IMR-90 (cell line): ENCODE measurements around the gene SYCN. TPM values are rescaled to one million over a fixed set of nuclear protein-coding genes. Genes with fewer than 3 reads are reported as not detected.

Experiments
- ATAC-seq: fragments of 200-7000 bp; cut with Tn5 transposase; 2 replicates; pipeline ENCODE4 v1.9.1; 2020; ENCODE audit warnings: low read depth, mild to moderate bottlenecking, moderate library complexity
- BruUV-seq: library from RNA; stranded (reverse); fragments of 400-500 nt; replicated peaks from 2 replicates; lab custom pipeline; 2021; lab: Mats Ljungman, UMichigan
- CTCF ChIA-PET: fragments of 300-600 bp; formaldehyde crosslinking; extraction: SDS; loops from one replicate; lab custom pipeline; 2021; ENCODE audit warnings: antibody characterized with exemption; lab: Yijun Ruan, JAX
- POLR2A ChIA-PET: fragments of 300-600 bp; sonication (Branson Sonifier 250); formaldehyde crosslinking; loops from one replicate; lab custom pipeline; 2022; ENCODE audit warnings: antibody characterized with exemption; ENCODE audit not compliant: unreplicated experiment; lab: Charles Lee
- DNase-seq: peaks from one replicate; pipeline ENCODE4 v3.0.0; 2013
- H2AFZ ChIP-seq: replicated peaks from 2 replicates; pipeline ENCODE3; 2013; ENCODE audit warnings: low read length, mild to moderate bottlenecking; ENCODE audit not compliant: poor library complexity
- H2AK5ac ChIP-seq: 2 replicates; pipeline ENCODE4 v1.6.1; 2013; ENCODE audit warnings: low read depth, low read length, inconsistent platforms
- H2AK9ac ChIP-seq: replicated peaks from 2 replicates; pipeline ENCODE3; 2013; ENCODE audit warnings: mild to moderate bottlenecking, low read depth, low read length, moderate library complexity; ENCODE audit not compliant: poor library complexity
- H2BK120ac ChIP-seq: 2 replicates; pipeline ENCODE4 v1.6.1; 2013; ENCODE audit warnings: low read depth, low read length, inconsistent platforms
- H2BK15ac ChIP-seq: 3 replicates; pipeline ENCODE4 v1.6.1; 2013; ENCODE audit warnings: low read depth, low read length, inconsistent platforms
- H2BK20ac ChIP-seq: 2 replicates; pipeline ENCODE4 v1.6.1; 2013; ENCODE audit warnings: low read depth, mild to moderate bottlenecking, inconsistent platforms, low read length, moderate library complexity
- H2BK5ac ChIP-seq: 2 replicates; pipeline ENCODE4 v1.6.1; 2013; ENCODE audit warnings: mild to moderate bottlenecking, low read depth, low read length, inconsistent platforms; ENCODE audit not compliant: poor library complexity, severe bottlenecking
- H3K14ac ChIP-seq: replicated peaks from 2 replicates; pipeline ENCODE4 v1.6.1; 2013; ENCODE audit warnings: low read depth, low read length, inconsistent platforms
- H3K18ac ChIP-seq: 2 replicates; pipeline ENCODE4 v1.6.1; 2013; ENCODE audit warnings: low read depth, low read length, control low read depth
- H3K23ac ChIP-seq: 2 replicates; pipeline ENCODE4 v1.6.1; 2013; ENCODE audit warnings: low read depth, low read length, inconsistent platforms
- H3K27ac ChIP-seq: 2 replicates; pipeline ENCODE4 v1.5.1; 2013; ENCODE audit warnings: mild to moderate bottlenecking, control low read depth, low read length; ENCODE audit not compliant: insufficient read depth
- H3K27me3 ChIP-seq: 2 replicates; pipeline ENCODE4 v1.6.1; 2013; ENCODE audit warnings: low read length; ENCODE audit not compliant: control insufficient read depth, insufficient read depth
- H3K36me3 ChIP-seq: 2 replicates; pipeline ENCODE4 v1.6.1; 2013; ENCODE audit warnings: low read length, mixed read lengths; ENCODE audit not compliant: control insufficient read depth, insufficient read depth
- H3K4ac ChIP-seq: 2 replicates; pipeline ENCODE4 v1.6.1; 2013; ENCODE audit warnings: low read depth, low read length, inconsistent platforms
- H3K4me1 ChIP-seq: 2 replicates; pipeline ENCODE4 v1.6.1; 2013; ENCODE audit warnings: low read length, mixed read lengths; ENCODE audit not compliant: control insufficient read depth, insufficient read depth
- H3K4me2 ChIP-seq: 2 replicates; pipeline ENCODE4 v1.6.1; 2013; ENCODE audit warnings: low read depth, mild to moderate bottlenecking, control low read depth, low read length, moderate library complexity
- H3K4me3 ChIP-seq: 2 replicates; pipeline ENCODE4 v1.5.1; 2013; ENCODE audit warnings: low read depth, mild to moderate bottlenecking, control low read depth, low read length, moderate library complexity; ENCODE audit not compliant: insufficient read depth
- H3K56ac ChIP-seq: 2 replicates; pipeline ENCODE4 v1.6.1; 2013; ENCODE audit warnings: low read length, inconsistent platforms; ENCODE audit not compliant: insufficient read depth; ENCODE audit errors: extremely low read depth
- H3K79me1 ChIP-seq, 2 experiments: 2 replicates each; pipeline ENCODE4 v1.6.1; 2013; ENCODE audit warnings: low read length in 2 of 2, inconsistent platforms in 1 of 2, low read depth in 1 of 2
- H3K9ac ChIP-seq: 2 replicates; pipeline ENCODE4 v1.6.1; 2013; ENCODE audit warnings: low read depth, low read length, control low read depth
- H3K9me1 ChIP-seq: 2 replicates; pipeline ENCODE4 v1.6.1; 2013; ENCODE audit warnings: low read length, inconsistent platforms; ENCODE audit not compliant: insufficient read depth
- H3K9me3 ChIP-seq: 2 replicates; pipeline ENCODE4 v1.6.1; 2013; ENCODE audit warnings: low read length; ENCODE audit not compliant: control insufficient read depth, insufficient read depth
- H4K20me1 ChIP-seq: 2 replicates; pipeline ENCODE4 v1.6.1; 2013; ENCODE audit warnings: low read length, inconsistent platforms; ENCODE audit not compliant: insufficient read depth
- H4K5ac ChIP-seq: 2 replicates; pipeline ENCODE4 v1.6.1; 2013; ENCODE audit warnings: mild to moderate bottlenecking, low read depth, low read length, control low read depth
- H4K8ac ChIP-seq, 2 experiments: 2 replicates each; pipeline ENCODE4 v1.6.1; 2013; ENCODE audit warnings: low read depth in 2 of 2, low read length in 2 of 2, control low read depth in 1 of 2, inconsistent platforms in 1 of 2
- H4K91ac ChIP-seq: 2 replicates; pipeline ENCODE4 v1.6.1; 2013; ENCODE audit warnings: low read depth, low read length, inconsistent platforms; ENCODE audit not compliant: insufficient read depth
- FOS ChIP-seq: fragments of 150-350 bp; IDR thresholded peaks from 2 replicates; pipeline ENCODE4 v1.6.1; 2016; ENCODE audit warnings: low read depth, low read length
- MAFK ChIP-seq: IDR thresholded peaks from 2 replicates; pipeline ENCODE4 v1.6.1; 2012; ENCODE audit warnings: low read depth, low read length, improper control_type of control experiment
- MXI1 ChIP-seq: IDR thresholded peaks from 2 replicates; pipeline ENCODE4 v1.6.1; 2012; ENCODE audit warnings: low read depth, mild to moderate bottlenecking, low read length, moderate library complexity, borderline replicate concordance
- NFE2L2 ChIP-seq: fragments of 150-350 bp; IDR thresholded peaks from 2 replicates; pipeline ENCODE4 v1.6.1; 2016; ENCODE audit warnings: low read depth, mild to moderate bottlenecking, low read length
- POLR2A ChIP-seq: IDR thresholded peaks from 2 replicates; pipeline ENCODE4 v1.6.1; 2012; ENCODE audit warnings: mild to moderate bottlenecking, low read depth, low read length
- RAD21 ChIP-seq: IDR thresholded peaks from 2 replicates; pipeline ENCODE4 v1.6.1; 2012; ENCODE audit warnings: low read length, improper control_type of control experiment
- RCOR1 ChIP-seq: IDR thresholded peaks from 2 replicates; pipeline ENCODE4 v1.6.1; 2012; ENCODE audit warnings: mild to moderate bottlenecking, low read length, improper control_type of control experiment; ENCODE audit not compliant: insufficient replicate concordance
- RFX5 ChIP-seq: IDR thresholded peaks from 2 replicates; pipeline ENCODE4 v1.8.0; 2012; ENCODE audit warnings: low read depth, mild to moderate bottlenecking, low read length, moderate library complexity
- WGBS, 2 experiments: methylation state at CpG; one replicate each; pipeline versions ENCODE4 v1.1.5 to v1.1.7; 2013; ENCODE audit warnings: missing lambda C conversion rate in 2 of 2; ENCODE audit not compliant: insufficient read length in 1 of 2; ENCODE audit errors: extremely low coverage in 2 of 2; 5-methylcytosine and 5-hydroxymethylcytosine counted together
- dilution Hi-C: fragments of 300-500 bp; cut with HindIII; formaldehyde crosslinking; loops from one replicate; pipeline ENCODE4 v1.14.3; 2018; ENCODE audit warnings: low sequenced_read_pairs; ENCODE audit not compliant: unreplicated experiment
- in situ Hi-C: fragments of 300-500 bp; cut with MboI; formaldehyde crosslinking; loops from 3 replicates; pipeline ENCODE4 v1.14.3; 2019; ENCODE audit warnings: low sequenced_read_pairs, inconsistent platforms, mixed read lengths
- intact Hi-C: fragments of 100-400 bp; cut with micrococcal nuclease; formaldehyde crosslinking; loops from 2 replicates; pipeline ENCODE4 v1.10.0; 2022
- polyA plus RNA-seq, 3 experiments: library from polyadenylated mRNA; depleted of rRNA; stranded (reverse); fragments of >200 nt; gene quantifications; 2 replicates each; pipeline ENCODE4 v1.2.3, GENCODE V29; 2012; ENCODE audit warnings: low replicate concordance in 1 of 3
- total RNA-seq: library from RNA; depleted of rRNA; stranded (reverse); fragments of >200 nt; gene quantifications from 2 replicates; pipeline ENCODE4 v1.2.3, GENCODE V29; 2012
- TF ChIP-seq, protein P1 (sequence below): fragments of 150-350 bp; IDR thresholded peaks from 2 replicates; pipeline ENCODE4 v1.6.1; 2017; ENCODE audit warnings: mild to moderate bottlenecking, antibody characterized with exemption, low read length, low read depth

SYCN gene
- total and polyA plus RNA-seq, 2 of the 4 experiments (the other 2 are of a cell fraction), result not detected

DNA sequence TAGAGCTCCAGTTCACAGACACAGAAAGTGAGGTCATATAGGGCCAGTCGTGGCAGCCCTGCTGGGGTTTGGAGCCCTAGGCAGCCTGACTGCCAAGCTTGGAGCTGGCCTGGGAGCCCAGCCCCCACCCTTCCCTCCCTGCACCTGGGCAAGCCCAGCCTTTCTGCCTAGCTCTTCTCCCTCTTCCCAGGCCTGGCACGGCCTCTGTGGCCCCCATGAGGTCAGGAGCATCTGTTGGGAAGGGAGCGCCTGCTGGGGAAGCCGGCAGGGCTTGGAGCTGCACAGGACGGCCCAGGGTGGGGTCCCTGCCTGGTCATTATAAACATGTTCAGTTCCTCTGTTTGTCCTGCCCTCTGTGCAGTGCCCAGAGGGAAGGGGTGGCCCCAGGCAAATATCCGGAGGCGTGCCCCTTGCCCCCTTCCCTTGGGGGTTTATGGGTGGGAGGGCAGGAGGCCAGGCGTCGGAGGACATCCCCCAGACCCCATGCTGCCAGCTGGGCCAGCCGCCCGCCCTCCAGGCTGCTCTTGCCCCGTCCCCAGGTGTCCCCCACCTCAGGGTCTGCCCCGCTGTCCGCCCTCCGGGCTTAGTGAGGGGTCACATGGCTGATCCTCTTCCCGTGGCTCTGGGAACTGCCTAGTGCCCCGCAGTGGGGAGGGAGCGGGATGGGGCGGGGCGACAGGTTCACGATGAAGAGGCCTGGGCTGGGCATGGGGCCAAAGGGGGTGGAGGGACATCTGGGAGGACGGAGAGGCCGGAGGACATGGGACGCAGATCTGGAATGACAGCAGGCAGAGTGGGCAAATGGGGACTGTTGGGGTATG lies 37.3 kb downstream of the SYCN start (continued):
- TF ChIP-seq MAFK, result no peak

DNA sequence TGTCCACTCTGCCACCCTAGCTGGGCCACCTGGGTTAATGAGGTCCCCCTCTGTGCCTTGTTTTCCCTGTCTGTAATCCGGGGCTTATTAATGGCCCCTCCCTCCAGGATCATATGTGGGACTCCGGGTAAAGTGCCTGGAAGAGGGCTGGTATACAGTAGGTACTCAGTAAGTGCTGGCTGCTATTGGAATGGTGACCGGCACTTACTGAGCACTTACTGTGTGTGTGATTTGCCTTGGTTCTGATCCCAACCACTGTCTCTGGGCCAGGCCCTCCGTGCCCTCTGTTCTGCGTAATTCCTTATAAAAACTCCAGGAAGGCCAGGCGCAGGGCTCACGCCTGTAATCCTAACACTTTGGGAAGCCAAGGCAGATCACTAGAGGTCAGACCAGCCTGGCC lies 38.2 kb downstream of the SYCN start:
- H3K56ac ChIP-seq, result no peak overlapping the region
- no peak overlapping the region for H2AK9ac ChIP-seq
- no peaks in the 10 kb centered on the region for H3K27me3 ChIP-seq
- H3K18ac ChIP-seq, result no peak overlapping the region
- intact Hi-C loops, result no loop called here
- peaks cover 10% of the 10 kb centered on the region for H3K9me1 ChIP-seq
- no peak overlapping the region for H2BK5ac ChIP-seq
- H3K79me1 ChIP-seq, result peaks cover 21 to 60% of the 10 kb centered on the region in 2 experiments
- H3K9me3 ChIP-seq, result no peaks in the 10 kb centered on the region
- H2BK120ac ChIP-seq, result no peak overlapping the region
- no peak overlapping the region for H3K23ac ChIP-seq
- BruUV-seq, result no TSS peak
- DNase-seq, result no peak
- WGBS, 2 experiments, result no CpG with 5 or more reads among the region's 7 CpGs
- H3K14ac ChIP-seq, result no peak overlapping the region
- H3K4me3 ChIP-seq, result no peak overlapping the region
- no peak for ATAC-seq
- in situ Hi-C loops, result no loop called here
- H2BK20ac ChIP-seq, result no peak overlapping the region
- H3K4me1 ChIP-seq, result peaks cover 4% of the 10 kb centered on the region
- H3K4me2 ChIP-seq, result no peak overlapping the region
- POLR2A ChIA-PET, result no interaction called here
- no peak overlapping the region for H2BK15ac ChIP-seq
- dilution Hi-C loops, result no loop called here
- no peak overlapping the region for H4K5ac ChIP-seq
- H2AK5ac ChIP-seq, result no peak overlapping the region
- CTCF ChIA-PET, result interaction anchor here (0.6 kb wide), 1 partner anchor 11 kb away, joined by 3 read pairs; no protein-coding TSS in a partner anchor
- H3K36me3 ChIP-seq, result peaks cover 14% of the 10 kb centered on the region
- no peak overlapping the region for H4K8ac ChIP-seq
- no peak overlapping the region for H3K27ac ChIP-seq
- peaks cover 37% of the 10 kb centered on the region for H4K20me1 ChIP-seq
- TF ChIP-seq POLR2A (no peak), RFX5 (no peak), FOS (no peak), NFE2L2 (no peak), RCOR1 (no peak), MAFK (no peak), RAD21 (no peak), MXI1 (no peak)
- TF ChIP-seq, protein P1, sequence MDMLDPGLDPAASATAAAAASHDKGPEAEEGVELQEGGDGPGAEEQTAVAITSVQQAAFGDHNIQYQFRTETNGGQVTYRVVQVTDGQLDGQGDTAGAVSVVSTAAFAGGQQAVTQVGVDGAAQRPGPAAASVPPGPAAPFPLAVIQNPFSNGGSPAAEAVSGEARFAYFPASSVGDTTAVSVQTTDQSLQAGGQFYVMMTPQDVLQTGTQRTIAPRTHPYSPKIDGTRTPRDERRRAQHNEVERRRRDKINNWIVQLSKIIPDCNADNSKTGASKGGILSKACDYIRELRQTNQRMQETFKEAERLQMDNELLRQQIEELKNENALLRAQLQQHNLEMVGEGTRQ, result no peak
- no peak overlapping the region for H3K9ac ChIP-seq
- H3K4ac ChIP-seq, result no peak overlapping the region
- no peak overlapping the region for H4K91ac ChIP-seq
- H2AFZ ChIP-seq, result no peak overlapping the region
